Measurements from ENCODE around the gene COL4A2. TPM values are rescaled to one million over a fixed set of nuclear protein-coding genes. Genes with fewer than 3 reads are reported as not detected.
"Not testable (repeated sequence)": the region's sequence is repeated elsewhere in the genome, so short reads cannot be mapped to it uniquely, and the experiment has no call there.

The COL4A2 gene
- total RNA-seq, 1 donor from 2014 or later, result 56.8 TPM

GRCh38 chr13:110308656-110309359 lies 1.7 kb downstream of the COL4A2 start:
- no peak for DNase-seq

- DNase-seq, result no peak
These were observed 2.8 kb downstream of the COL4A2 start for GRCh38 chr13:110309661-110310524.

- no peak for DNase-seq
These were observed 3.7 kb downstream of the COL4A2 start for GRCh38 chr13:110310541-110311442.

GRCh38 chr13:110311443-110312338 lies 4.6 kb downstream of the COL4A2 start:
- no peak for DNase-seq

- DNase-seq, result no peak
These were observed 5.4 kb downstream of the COL4A2 start for GRCh38 chr13:110312339-110313031.

GRCh38 chr13:110313261-110313660 lies 6.2 kb downstream of the COL4A2 start:
- DNase-seq, result not testable (repeated sequence)

- DNase-seq, result not testable (repeated sequence)
These were observed 6.6 kb downstream of the COL4A2 start for GRCh38 chr13:110313733-110314132.

GRCh38 chr13:110314516-110315245 lies 7.6 kb downstream of the COL4A2 start:
- no peak for DNase-seq

- no peak for DNase-seq
These were observed 9.1 kb downstream of the COL4A2 start for GRCh38 chr13:110316196-110316595.

- DNase-seq, result no peak
These were observed 10.0 kb downstream of the COL4A2 start for GRCh38 chr13:110317093-110317492.

- no peak for DNase-seq
These were observed 10.6 kb downstream of the COL4A2 start for GRCh38 chr13:110317496-110318195.

- DNase-seq, result no peak
These were observed 11.8 kb downstream of the COL4A2 start for GRCh38 chr13:110318920-110319319.

GRCh38 chr13:110319397-110319773 lies 12.3 kb downstream of the COL4A2 start:
- DNase-seq, result no peak

- no peak for DNase-seq
These were observed 12.9 kb downstream of the COL4A2 start for GRCh38 chr13:110319774-110320509.

GRCh38 chr13:110320645-110321044 lies 13.6 kb downstream of the COL4A2 start:
- no peak for DNase-seq

- DNase-seq, result not testable (repeated sequence)
These were observed 14.5 kb downstream of the COL4A2 start for GRCh38 chr13:110321573-110321972.

- DNase-seq, result no peak
These were observed 15.2 kb downstream of the COL4A2 start for GRCh38 chr13:110322126-110322827.

- DNase-seq, result no peak
These were observed 15.7 kb downstream of the COL4A2 start for GRCh38 chr13:110322828-110323171.
